Endothelial cell of umbilical vein (primary cell): ENCODE results near the gene SMIM24. TPM values are rescaled to one million over a fixed set of nuclear protein-coding genes. Genes with fewer than 3 reads are reported as not detected.

Experiments used
- BruUV-seq: library from RNA; stranded (reverse); fragments of 400-500 nt; replicated peaks from 2 replicates; lab custom pipeline; 2021; lab: Mats Ljungman, UMichigan
- CTCF ChIA-PET: fragments of 300-600, 350-600 bp; sonication (Branson Sonifier 250); formaldehyde crosslinking; loops from one replicate; lab custom pipeline; 2021; ENCODE audit warnings: antibody characterized with exemption, inconsistent platforms; lab: Charles Lee
- POLR2A ChIA-PET: fragments of 300-600, 350-600 bp; sonication (Branson Sonifier 250); formaldehyde crosslinking; loops from one replicate; lab custom pipeline; 2021; ENCODE audit warnings: antibody characterized with exemption, inconsistent platforms; lab: Charles Lee
- DNase-seq: peaks from one replicate; pipeline ENCODE4 v3.0.0-alpha.2; 2011; ENCODE audit warnings: low read depth, low spot score
- FAIRE-seq: peaks from 2 replicates; lab custom pipeline; 2011; peaks lifted over from hg19 to GRCh38; lab: Jason Lieb, UNC
- H2AFZ ChIP-seq: 2 replicates; pipeline ENCODE4 v1.6.0; 2012; ENCODE audit warnings: low read depth, low read length, control low read depth, inconsistent platforms
- H3K27ac ChIP-seq: 2 replicates; pipeline ENCODE4 v1.5.1; 2011; ENCODE audit warnings: low read depth, mild to moderate bottlenecking, control low read depth, low read length, moderate library complexity; ENCODE audit not compliant: insufficient read depth
- H3K27me3 ChIP-seq, 2 experiments: 2 replicates each; pipeline versions ENCODE4 v1.6.0 to v1.6.1; 2011; ENCODE audit warnings: low read length in 2 of 2, mixed read lengths in 1 of 2; ENCODE audit not compliant: control insufficient read depth in 2 of 2, insufficient read depth in 2 of 2
- H3K36me3 ChIP-seq, 2 experiments: 2 replicates in 1 of 2; 3 replicates in 1 of 2; pipeline ENCODE4 v1.5.1; 2011; ENCODE audit warnings: low read length in 2 of 2, mild to moderate bottlenecking in 1 of 2, moderate library complexity in 1 of 2; ENCODE audit not compliant: control insufficient read depth in 2 of 2, insufficient read depth in 2 of 2; ENCODE audit errors: extremely low read depth in 1 of 2
- H3K4me1 ChIP-seq: 3 replicates; pipeline ENCODE4 v1.5.1; 2011; ENCODE audit warnings: mild to moderate bottlenecking, low read length; ENCODE audit not compliant: control insufficient read depth, insufficient read depth; ENCODE audit errors: extremely low read depth
- H3K4me2 ChIP-seq: 2 replicates; pipeline ENCODE4 v1.6.1; 2011; ENCODE audit warnings: low read length, control low read depth, mixed read lengths; ENCODE audit not compliant: insufficient read depth
- H3K4me3 ChIP-seq, 3 experiments: fragments of 200-600 bp in 1 of 3; sonication (generic), shearing (Covaris generic) in 1 of 3; replicated peaks in 1 of 3; 2 replicates each; pipeline ENCODE4 v1.5.1; 2011 to 2016; ENCODE audit warnings: control low read depth in 3 of 3, low read length in 3 of 3, mild to moderate bottlenecking in 2 of 3, inconsistent platforms in 1 of 3, low read depth in 1 of 3, moderate library complexity in 1 of 3; ENCODE audit not compliant: insufficient read depth in 1 of 3
- H3K79me2 ChIP-seq: 2 replicates; pipeline ENCODE4 v1.6.0; 2012; ENCODE audit warnings: low read length, inconsistent platforms; ENCODE audit not compliant: control insufficient read depth, insufficient read depth
- H3K9ac ChIP-seq: replicated peaks from 2 replicates; pipeline ENCODE3; 2011; ENCODE audit warnings: low read length, control low read depth; ENCODE audit not compliant: insufficient read depth; ENCODE audit errors: extremely low read depth
- H3K9me1 ChIP-seq: replicated peaks from 3 replicates; pipeline ENCODE4 v1.6.0; 2011; ENCODE audit warnings: mild to moderate bottlenecking, low read length; ENCODE audit not compliant: control insufficient read depth, insufficient read depth; ENCODE audit errors: extremely low read depth
- H3K9me3 ChIP-seq: replicated peaks from 2 replicates; pipeline ENCODE4 v1.5.1; 2012; ENCODE audit warnings: low read length, inconsistent platforms; ENCODE audit not compliant: control insufficient read depth, insufficient read depth
- H4K20me1 ChIP-seq: replicated peaks from 2 replicates; pipeline ENCODE3; 2011; ENCODE audit warnings: mild to moderate bottlenecking, low read length; ENCODE audit not compliant: control insufficient read depth, insufficient read depth; ENCODE audit errors: extremely low read depth
- CTCF ChIP-seq, 2 donors: IDR thresholded peaks; 1 replicate in 1 of 2; 2 replicates in 1 of 2; pipeline ENCODE4 v1.5.1; 2011; ENCODE audit warnings: low read length in 2 of 2, mild to moderate bottlenecking in 2 of 2, moderate library complexity in 2 of 2, control low read depth in 1 of 2, inconsistent platforms in 1 of 2, low read depth in 1 of 2; ENCODE audit not compliant: insufficient read depth in 1 of 2; ENCODE audit errors: extremely low read depth in 1 of 2
- EZH2 ChIP-seq: IDR thresholded peaks from 2 replicates; pipeline ENCODE4 v1.6.1; 2012; ENCODE audit warnings: borderline replicate concordance, low read depth, mild to moderate bottlenecking, moderate library complexity, low read length, inconsistent platforms; ENCODE audit not compliant: severe bottlenecking
- FOS ChIP-seq: IDR thresholded peaks from 2 replicates; pipeline ENCODE4 v1.6.1; 2011; ENCODE audit warnings: mild to moderate bottlenecking, low read length, moderate library complexity, borderline replicate concordance; ENCODE audit not compliant: insufficient read depth
- GATA2 ChIP-seq: IDR thresholded peaks from 2 replicates; pipeline ENCODE4 v1.7.0; 2011; ENCODE audit warnings: low read depth, mild to moderate bottlenecking, moderate library complexity, mixed read lengths, low read length; ENCODE audit not compliant: insufficient read length, insufficient read depth
- JUN ChIP-seq: IDR thresholded peaks from 2 replicates; pipeline ENCODE4 v1.6.1; 2011; ENCODE audit warnings: borderline replicate concordance, low read depth; ENCODE audit not compliant: insufficient read length, insufficient read depth
- MAX ChIP-seq: IDR thresholded peaks from 2 replicates; pipeline ENCODE4 v1.6.1; 2011; ENCODE audit not compliant: insufficient read depth, insufficient read length
- MYC ChIP-seq: IDR thresholded peaks from one replicate; pipeline ENCODE4 v1.6.1; 2011; ENCODE audit warnings: mild to moderate bottlenecking, low read depth, low read length
- POLR2A ChIP-seq: IDR thresholded peaks from 2 replicates; pipeline ENCODE4 v1.6.1; 2012; ENCODE audit warnings: low read depth, mild to moderate bottlenecking, control low read depth, low read length
- POLR2AphosphoS5 ChIP-seq: IDR thresholded peaks from 2 replicates; pipeline ENCODE4 v1.6.1; 2012; ENCODE audit warnings: low read depth, mild to moderate bottlenecking, control low read depth, low read length, moderate library complexity; ENCODE audit not compliant: insufficient read depth
- dilution Hi-C: fragments of 300-500 bp; cut with MboI; formaldehyde crosslinking; loops from one replicate; pipeline ENCODE4 v1.15.0; 2019; ENCODE audit warnings: low sequenced_read_pairs; ENCODE audit not compliant: extremely low pct_ligation_motif_present
- intact Hi-C: fragments of 100-400 bp; cut with micrococcal nuclease; formaldehyde crosslinking; loops from one replicate; pipeline ENCODE4 v1.10.0; 2022
- polyA plus RNA-seq, 4 experiments: library from polyadenylated mRNA; depleted of rRNA in 3 of 4; stranded (reverse) in 3 of 4; unstranded in 1 of 4; fragments of >200 nt; gene quantifications; 2 replicates each; pipeline versions ENCODE4 v1.2.1 to v1.2.3, GENCODE V29; 2011 to 2012; ENCODE audit warnings: missing spikeins in 1 of 4
- total RNA-seq: library from RNA; stranded (reverse); gene quantifications from 2 replicates; pipeline ENCODE4 v1.2.3, GENCODE V29; 2021

The SMIM24 gene
- total and polyA plus RNA-seq, 2 donors (not counting 3 experiments of a cell fraction or from before 2014, with no cell fraction given), result not detected

GRCh38 chr19:3442487-3443071 is 37.7 kb downstream of the SMIM24 start:
- CTCF ChIA-PET, result interaction anchor here (0.6 kb wide), 1 partner anchor 16 kb away, joined by 3 read pairs; no protein-coding TSS in a partner anchor
- dilution Hi-C loops, result no loop called here

More at GRCh38 chr19:3442487-3443071, 37.7 kb downstream of the SMIM24 start:
- H3K4me3 ChIP-seq, result no peak overlapping the region
- no TSS peak for BruUV-seq
- no peak overlapping the region for H3K4me2 ChIP-seq
- H3K9me3 ChIP-seq, result no peaks in the 10 kb centered on the region
- no peak for FAIRE-seq
- H3K4me1 ChIP-seq, result peaks cover 20% of the 10 kb centered on the region
- intact Hi-C loops, result no loop called here
- no peak for DNase-seq
- no peak for TF ChIP-seq JUN
- no peak for TF ChIP-seq MYC
- TF ChIP-seq FOS, result no peak
- no peak for TF ChIP-seq POLR2A
- no peak for TF ChIP-seq EZH2
- TF ChIP-seq POLR2AphosphoS5, result no peak
- TF ChIP-seq GATA2, result no peak
- TF ChIP-seq MAX, result no peak
- TF ChIP-seq CTCF (IDR thresholded peaks at IDR 0.05; ENCODE audit: extremely low read depth in 1 of 2, insufficient read depth in 1 of 2, low read depth in 1 of 2, low read length in 2 of 2), result no peak
- H3K9ac ChIP-seq, result no peak overlapping the region
- no peaks in the 10 kb centered on the region for H4K20me1 ChIP-seq
- peaks cover 0 to 19% of the 10 kb centered on the region in 2 experiments for H3K36me3 ChIP-seq
- no peaks in the 10 kb centered on the region for H3K9me1 ChIP-seq
- H3K27me3 ChIP-seq, result no peaks in the 10 kb centered on the region
- H3K79me2 ChIP-seq, result peaks cover 13% of the 10 kb centered on the region
- H3K27ac ChIP-seq, result no peak overlapping the region
- POLR2A ChIA-PET, result no interaction called here
- H2AFZ ChIP-seq, result no peak overlapping the region
